KMS-11 (cell line): ENCODE measurements around the gene TMEM176A.

Source experiments
- H2AFZ ChIP-seq: fragments of 200-600 bp; sonication (generic); 2 replicates; pipeline ENCODE4 v1.6.1; 2016; ENCODE audit warnings: antibody characterized with exemption, mixed run types, low read depth
- H3K27ac ChIP-seq: fragments of 200-600 bp; sonication (generic); 2 replicates; pipeline ENCODE4 v1.6.1; 2016; ENCODE audit warnings: mild to moderate bottlenecking, mixed run types
- H3K27me3 ChIP-seq: fragments of 200-600 bp; sonication (generic); 2 replicates; pipeline ENCODE4 v1.6.1; 2017; ENCODE audit warnings: mild to moderate bottlenecking, low read depth, mixed run types, moderate library complexity; ENCODE audit not compliant: insufficient read depth
- H3K36me3 ChIP-seq: fragments of 200-600 bp; sonication (generic); 2 replicates; pipeline ENCODE4 v1.6.1; 2017; ENCODE audit warnings: mild to moderate bottlenecking, mixed run types; ENCODE audit not compliant: insufficient read depth
- H3K4me1 ChIP-seq: fragments of 200-600 bp; sonication (generic); 2 replicates; pipeline ENCODE4 v1.6.1; 2016; ENCODE audit warnings: mild to moderate bottlenecking, low read depth, mixed run types; ENCODE audit not compliant: poor library complexity, severe bottlenecking
- H3K4me2 ChIP-seq: fragments of 200-600 bp; sonication (generic); 2 replicates; pipeline ENCODE4 v1.7.0; 2016; ENCODE audit warnings: mild to moderate bottlenecking, mixed run types
- H3K4me3 ChIP-seq: fragments of 200-600 bp; sonication (generic); IDR thresholded peaks from 2 replicates; pipeline ENCODE4 v1.6.1; 2017; ENCODE audit warnings: low read depth, low read length, mixed read lengths; ENCODE audit not compliant: insufficient read depth
- H3K79me2 ChIP-seq: fragments of 200-600 bp; sonication (generic); 2 replicates; pipeline ENCODE4 v1.6.1; 2016; ENCODE audit warnings: low read depth, mixed run types; ENCODE audit not compliant: insufficient read depth
- H3K9ac ChIP-seq: fragments of 200-600 bp; sonication (generic); 2 replicates; pipeline ENCODE4 v1.6.1; 2016; ENCODE audit warnings: mild to moderate bottlenecking, mixed run types
- H4K20me1 ChIP-seq: fragments of 200-600 bp; sonication (generic); 2 replicates; pipeline ENCODE4 v1.6.1; 2016; ENCODE audit warnings: mild to moderate bottlenecking, mixed run types; ENCODE audit not compliant: insufficient read depth
- TF ChIP-seq, protein P1 (sequence below): fragments of 200-600 bp; sonication (generic); conservative IDR thresholded peaks from 2 replicates; pipeline ENCODE4 v1.6.1; 2017; ENCODE audit warnings: low read depth, mild to moderate bottlenecking, antibody characterized with exemption, low read length, moderate library complexity, mixed read lengths

TMEM176A gene

GRCh38 chr7:150790416-150791075, 10.0 kb upstream of the TMEM176A start:
- Histone ChIP-seq H3K27me3 (no peaks in the 10 kb centered on the region; the same call in 1 of the 2 replicates), H3K4me2 (no peak overlapping the region), H3K36me3 (no peaks in the 10 kb centered on the region), H4K20me1 (no peaks in the 10 kb centered on the region), H3K79me2 (no peaks in the 10 kb centered on the region), H3K9ac (no peak overlapping the region), H3K4me3 (no peak overlapping the region), H2AFZ (no peak overlapping the region), H3K4me1 (no peaks in the 10 kb centered on the region), H3K27ac (no peak overlapping the region)
- TF ChIP-seq, protein P1, sequence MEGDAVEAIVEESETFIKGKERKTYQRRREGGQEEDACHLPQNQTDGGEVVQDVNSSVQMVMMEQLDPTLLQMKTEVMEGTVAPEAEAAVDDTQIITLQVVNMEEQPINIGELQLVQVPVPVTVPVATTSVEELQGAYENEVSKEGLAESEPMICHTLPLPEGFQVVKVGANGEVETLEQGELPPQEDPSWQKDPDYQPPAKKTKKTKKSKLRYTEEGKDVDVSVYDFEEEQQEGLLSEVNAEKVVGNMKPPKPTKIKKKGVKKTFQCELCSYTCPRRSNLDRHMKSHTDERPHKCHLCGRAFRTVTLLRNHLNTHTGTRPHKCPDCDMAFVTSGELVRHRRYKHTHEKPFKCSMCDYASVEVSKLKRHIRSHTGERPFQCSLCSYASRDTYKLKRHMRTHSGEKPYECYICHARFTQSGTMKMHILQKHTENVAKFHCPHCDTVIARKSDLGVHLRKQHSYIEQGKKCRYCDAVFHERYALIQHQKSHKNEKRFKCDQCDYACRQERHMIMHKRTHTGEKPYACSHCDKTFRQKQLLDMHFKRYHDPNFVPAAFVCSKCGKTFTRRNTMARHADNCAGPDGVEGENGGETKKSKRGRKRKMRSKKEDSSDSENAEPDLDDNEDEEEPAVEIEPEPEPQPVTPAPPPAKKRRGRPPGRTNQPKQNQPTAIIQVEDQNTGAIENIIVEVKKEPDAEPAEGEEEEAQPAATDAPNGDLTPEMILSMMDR = no peak

DNA sequence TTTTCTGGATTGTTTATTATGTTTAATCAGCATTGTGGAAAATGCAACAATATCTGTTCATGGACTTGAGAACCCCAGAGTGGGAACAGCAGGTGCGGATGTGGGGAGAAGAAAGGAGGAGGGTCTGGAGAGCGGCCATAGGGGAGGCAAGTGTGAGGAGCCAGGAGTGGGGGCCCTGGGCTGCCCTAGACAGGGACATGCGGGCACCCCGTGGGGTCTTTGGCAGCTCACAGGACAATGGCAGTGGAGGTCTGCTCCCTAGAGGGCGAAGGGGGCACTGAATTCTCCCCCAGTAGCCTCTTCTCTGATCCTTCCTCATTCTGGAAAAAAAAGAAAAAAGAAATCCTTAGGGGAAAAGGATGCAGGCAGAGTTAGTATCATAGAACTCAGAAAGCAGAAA, 9.3 kb upstream of the TMEM176A start:
- no peaks in the 10 kb centered on the region; the same call in 1 of the 2 replicates for H3K27me3 ChIP-seq
- no peak overlapping the region for H2AFZ ChIP-seq

GRCh38 chr7:150791746-150792452, 8.7 kb upstream of the TMEM176A start:
- H2AFZ ChIP-seq = no peak overlapping the region
- no peaks in the 10 kb centered on the region for H3K36me3 ChIP-seq
- H3K4me3 ChIP-seq = no peak overlapping the region
- no peaks in the 10 kb centered on the region for H4K20me1 ChIP-seq
- TF ChIP-seq, protein P1 = no peak
- H3K27ac ChIP-seq = no peak overlapping the region
- H3K9ac ChIP-seq = no peak overlapping the region
- H3K4me1 ChIP-seq = no peaks in the 10 kb centered on the region
- no peaks in the 10 kb centered on the region for H3K79me2 ChIP-seq
- no peaks in the 10 kb centered on the region; the same call in 1 of the 2 replicates for H3K27me3 ChIP-seq
- H3K4me2 ChIP-seq = no peak overlapping the region

More for the DNA sequence above, 9.3 kb upstream of the TMEM176A start:
- H3K4me3 ChIP-seq = no peak overlapping the region
- no peak overlapping the region for H3K27ac ChIP-seq
- TF ChIP-seq, protein P1 = no peak
- H3K36me3 ChIP-seq = no peaks in the 10 kb centered on the region
- H3K9ac ChIP-seq = no peak overlapping the region
- H3K4me2 ChIP-seq = no peak overlapping the region
- H3K4me1 ChIP-seq = no peaks in the 10 kb centered on the region
- H3K79me2 ChIP-seq = no peaks in the 10 kb centered on the region
- H4K20me1 ChIP-seq = no peaks in the 10 kb centered on the region

DNA sequence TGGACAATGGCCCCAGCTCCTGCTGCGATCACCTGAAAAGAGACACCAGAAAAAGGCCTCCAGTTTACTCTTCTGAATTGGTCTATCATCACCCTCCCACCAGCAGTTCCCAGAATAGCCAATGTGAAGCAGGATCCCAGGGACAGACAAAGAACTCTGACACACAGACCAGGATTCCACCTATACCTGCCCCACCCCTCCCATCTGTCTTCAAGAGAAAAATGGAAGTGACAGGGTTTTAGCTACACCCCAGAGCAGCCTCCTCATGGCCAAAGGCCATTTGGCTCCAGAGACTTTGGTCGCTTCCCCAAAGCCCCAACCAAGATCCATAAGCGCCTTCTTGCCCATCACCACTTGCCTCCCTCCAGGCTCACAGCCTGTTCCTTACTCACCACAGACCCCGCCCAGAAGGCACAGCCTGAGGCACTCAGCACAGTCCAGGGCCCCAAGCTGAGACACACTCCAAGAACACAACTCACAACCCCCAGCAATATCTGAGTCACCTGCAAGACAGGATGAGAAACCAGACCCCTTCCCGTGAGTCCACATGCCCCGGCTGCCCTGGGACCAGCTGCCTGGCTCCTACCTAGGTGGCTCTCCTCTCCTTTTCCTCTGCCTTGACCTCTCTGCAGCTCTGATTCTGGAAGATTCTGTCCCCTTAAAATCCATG, 6.9 kb upstream of the TMEM176A start:
- no peaks in the 10 kb centered on the region for H4K20me1 ChIP-seq
- H3K27me3 ChIP-seq = no peaks in the 10 kb centered on the region; the same call in 1 of the 2 replicates
- TF ChIP-seq, protein P1 = no peak
- H3K79me2 ChIP-seq = no peaks in the 10 kb centered on the region
- no peaks in the 10 kb centered on the region for H3K36me3 ChIP-seq
- no peak overlapping the region for H2AFZ ChIP-seq
- H3K9ac ChIP-seq = no peak overlapping the region
- no peak overlapping the region for H3K4me3 ChIP-seq
- no peak overlapping the region for H3K4me2 ChIP-seq
- no peak overlapping the region for H3K27ac ChIP-seq
- no peaks in the 10 kb centered on the region for H3K4me1 ChIP-seq
